Endothelial cell (in vitro differentiated cells): Measurements from ENCODE around the gene LSM6. TPM values are rescaled to one million over a fixed set of nuclear protein-coding genes. Genes with fewer than 3 reads are reported as not detected.

Experiments
- DNase-seq: peaks from one replicate; pipeline ENCODE4 v3.0.0; 2021; ENCODE audit warnings: low spot score
- H3K27ac Mint-ChIP-seq: one replicate; pipeline ENCODE4 v1.8.0; 2021; ENCODE audit warnings: mixed read lengths, inconsistent platforms; ENCODE audit not compliant: unreplicated experiment
- H3K27me3 Mint-ChIP-seq: one replicate; pipeline ENCODE4 v1.8.0; 2021; ENCODE audit warnings: mild to moderate bottlenecking, moderate library complexity, mixed read lengths, inconsistent platforms; ENCODE audit not compliant: unreplicated experiment
- H3K36me3 Mint-ChIP-seq: one replicate; pipeline ENCODE4 v1.8.0; 2021; ENCODE audit warnings: mild to moderate bottlenecking, low read depth, mixed read lengths, inconsistent platforms; ENCODE audit not compliant: unreplicated experiment
- H3K4me1 Mint-ChIP-seq: one replicate; pipeline ENCODE4 v1.8.0; 2021; ENCODE audit warnings: mild to moderate bottlenecking, mixed read lengths, inconsistent platforms; ENCODE audit not compliant: unreplicated experiment
- H3K4me3 Mint-ChIP-seq: one replicate; pipeline ENCODE4 v1.8.0; 2021; ENCODE audit warnings: mild to moderate bottlenecking, mixed read lengths, inconsistent platforms; ENCODE audit not compliant: unreplicated experiment
- H3K9me3 Mint-ChIP-seq: one replicate; pipeline ENCODE4 v1.8.0; 2021; ENCODE audit warnings: mixed read lengths, inconsistent platforms; ENCODE audit not compliant: unreplicated experiment
- total RNA-seq: library from RNA; stranded (reverse); fragmentation: NEBNext Ultra II Directional; extraction: Animal tissue kit (Norgen Biotek cat#: 25700); gene quantifications from one replicate; pipeline ENCODE4 v1.2.1, GENCODE V29; 2021; ENCODE audit not compliant: unreplicated experiment
- TF ChIP-seq, protein P1 (sequence below): fragments of 200-600 bp; sonication (generic); IDR thresholded peaks from one replicate; pipeline ENCODE4 v1.5.0; 2021; ENCODE audit warnings: antibody characterized with exemption; ENCODE audit not compliant: unreplicated experiment

The LSM6 gene
- total RNA-seq, 1 donor from 2014 or later = 40.3 TPM

- H3K27ac Mint-ChIP-seq = no peak overlapping the region
- no peak for DNase-seq
- no peaks in the 10 kb centered on the region for H3K27me3 Mint-ChIP-seq
- no peaks in the 10 kb centered on the region for H3K36me3 Mint-ChIP-seq
- no peaks in the 10 kb centered on the region for H3K9me3 Mint-ChIP-seq
- peaks cover 10% of the 10 kb centered on the region for H3K4me1 Mint-ChIP-seq
- H3K4me3 Mint-ChIP-seq = no peak overlapping the region
- TF ChIP-seq, protein P1, sequence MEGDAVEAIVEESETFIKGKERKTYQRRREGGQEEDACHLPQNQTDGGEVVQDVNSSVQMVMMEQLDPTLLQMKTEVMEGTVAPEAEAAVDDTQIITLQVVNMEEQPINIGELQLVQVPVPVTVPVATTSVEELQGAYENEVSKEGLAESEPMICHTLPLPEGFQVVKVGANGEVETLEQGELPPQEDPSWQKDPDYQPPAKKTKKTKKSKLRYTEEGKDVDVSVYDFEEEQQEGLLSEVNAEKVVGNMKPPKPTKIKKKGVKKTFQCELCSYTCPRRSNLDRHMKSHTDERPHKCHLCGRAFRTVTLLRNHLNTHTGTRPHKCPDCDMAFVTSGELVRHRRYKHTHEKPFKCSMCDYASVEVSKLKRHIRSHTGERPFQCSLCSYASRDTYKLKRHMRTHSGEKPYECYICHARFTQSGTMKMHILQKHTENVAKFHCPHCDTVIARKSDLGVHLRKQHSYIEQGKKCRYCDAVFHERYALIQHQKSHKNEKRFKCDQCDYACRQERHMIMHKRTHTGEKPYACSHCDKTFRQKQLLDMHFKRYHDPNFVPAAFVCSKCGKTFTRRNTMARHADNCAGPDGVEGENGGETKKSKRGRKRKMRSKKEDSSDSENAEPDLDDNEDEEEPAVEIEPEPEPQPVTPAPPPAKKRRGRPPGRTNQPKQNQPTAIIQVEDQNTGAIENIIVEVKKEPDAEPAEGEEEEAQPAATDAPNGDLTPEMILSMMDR = no peak
Measured at GRCh38 chr4:146210890-146211289, 35.4 kb downstream of the LSM6 start.

DNA sequence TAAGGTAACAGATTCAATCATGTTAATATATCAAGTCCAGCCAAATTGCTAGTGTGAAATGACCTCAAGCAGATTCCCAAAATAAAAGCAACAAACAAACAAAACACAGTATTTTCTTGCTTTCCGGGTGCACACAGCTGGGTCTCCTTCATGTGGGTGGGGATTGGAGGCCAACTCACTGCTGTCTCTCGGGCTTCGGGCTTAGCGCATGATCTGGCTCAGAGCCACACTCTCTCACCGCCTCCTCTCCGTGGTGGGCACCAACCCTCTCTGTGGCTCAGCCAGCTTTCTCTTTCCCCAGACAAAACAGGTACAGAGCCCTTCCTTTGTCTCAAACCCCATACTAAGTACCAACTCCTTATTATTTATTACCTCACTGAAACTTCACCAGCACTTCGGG is 35.9 kb downstream of the LSM6 start:
- no peaks in the 10 kb centered on the region for H3K9me3 Mint-ChIP-seq
- no peak overlapping the region for H3K27ac Mint-ChIP-seq
- peaks cover 10% of the 10 kb centered on the region for H3K4me1 Mint-ChIP-seq
- TF ChIP-seq, protein P1 = no peak
- no peaks in the 10 kb centered on the region for H3K36me3 Mint-ChIP-seq
- no peak for DNase-seq
- H3K4me3 Mint-ChIP-seq = no peak overlapping the region
- H3K27me3 Mint-ChIP-seq = no peaks in the 10 kb centered on the region

GRCh38 chr4:146212781-146213180 is 37.3 kb downstream of the LSM6 start:
- Mint-ChIP-seq H3K4me3 (no peak overlapping the region), H3K27me3 (no peaks in the 10 kb centered on the region), H3K27ac (no peak overlapping the region), H3K4me1 (peaks cover 10% of the 10 kb centered on the region), H3K9me3 (no peaks in the 10 kb centered on the region), H3K36me3 (no peaks in the 10 kb centered on the region)
- no peak for DNase-seq
- TF ChIP-seq, protein P1 = no peak

GRCh38 chr4:146214238-146214637 is 38.7 kb downstream of the LSM6 start, which contains the start of gene REELD1:
REELD1 (plus strand) TSS chr4:146214538; CDS start chr4:146216953, 2,415 bp downstream.
- no peak within 1 kb of the TSS for H3K4me3 Mint-ChIP-seq

DNA sequence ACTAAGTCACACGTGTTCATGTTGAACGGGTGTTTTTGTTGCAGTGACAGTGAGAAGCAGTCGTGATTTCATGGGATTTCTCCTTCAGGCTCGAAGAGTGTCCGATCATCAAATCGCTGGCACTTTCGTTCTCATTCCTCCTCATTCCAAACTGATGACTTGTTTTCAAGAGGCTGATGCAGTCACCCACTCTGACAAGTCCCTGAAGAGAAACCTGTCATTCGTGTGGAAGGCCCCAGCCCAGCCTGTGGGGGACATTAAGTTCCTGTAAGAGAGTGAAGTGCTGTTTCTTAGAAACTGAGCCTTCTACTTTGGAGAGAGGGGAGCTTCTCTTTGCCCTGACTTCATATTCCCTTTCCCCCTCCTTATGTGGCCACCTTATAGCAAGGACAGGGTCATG is 46.8 kb downstream of the LSM6 start:
- H3K27ac Mint-ChIP-seq = no peak overlapping the region
- H3K36me3 Mint-ChIP-seq = no peaks in the 10 kb centered on the region

More at GRCh38 chr4:146214238-146214637, 38.7 kb downstream of the LSM6 start, which contains the start of gene REELD1:
- Mint-ChIP-seq H3K4me1 (peaks cover 10% of the 10 kb centered on the region), H3K36me3 (no peaks in the 10 kb centered on the region), H3K27me3 (no peaks in the 10 kb centered on the region), H3K9me3 (no peaks in the 10 kb centered on the region), H3K27ac (no peak within 1 kb of the TSS)
- no peak for DNase-seq
- TF ChIP-seq, protein P1 = no peak

More for the DNA sequence above, 46.8 kb downstream of the LSM6 start:
- TF ChIP-seq, protein P1 = no peak
- H3K4me1 Mint-ChIP-seq = peaks cover 9% of the 10 kb centered on the region
- no peak for DNase-seq
- H3K9me3 Mint-ChIP-seq = no peaks in the 10 kb centered on the region
- peaks cover 4% of the 10 kb centered on the region for H3K27me3 Mint-ChIP-seq
- H3K4me3 Mint-ChIP-seq = no peak overlapping the region
